ENCODE results near the gene ENDOV.

DNA sequence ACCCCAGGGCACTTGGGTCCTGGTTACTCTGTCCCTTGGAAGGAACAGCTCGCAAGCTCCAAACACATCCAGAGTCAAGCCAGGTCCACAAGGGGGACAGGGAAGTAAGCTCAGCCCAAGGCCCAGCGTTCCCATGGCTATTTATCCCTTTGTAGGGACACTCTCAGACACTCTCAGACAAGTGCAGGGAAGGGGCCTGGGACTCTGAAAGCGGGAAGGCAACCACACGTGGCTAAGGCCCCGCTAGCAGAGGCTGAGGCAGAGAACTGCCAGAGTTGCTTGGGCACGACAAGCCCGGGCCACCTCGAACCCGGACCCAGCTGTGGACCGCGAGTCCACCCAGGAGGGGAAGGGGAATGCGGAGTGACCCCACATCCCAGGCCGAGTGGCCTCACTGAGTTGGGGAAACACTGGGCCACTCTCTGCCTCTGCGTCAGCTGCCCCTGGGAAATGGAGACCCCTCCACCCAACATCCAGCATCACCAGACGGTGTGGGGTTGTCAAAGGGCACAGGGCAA, 51.3 kb downstream of the ENDOV start:
- TF ChIP-seq, protein P1, sequence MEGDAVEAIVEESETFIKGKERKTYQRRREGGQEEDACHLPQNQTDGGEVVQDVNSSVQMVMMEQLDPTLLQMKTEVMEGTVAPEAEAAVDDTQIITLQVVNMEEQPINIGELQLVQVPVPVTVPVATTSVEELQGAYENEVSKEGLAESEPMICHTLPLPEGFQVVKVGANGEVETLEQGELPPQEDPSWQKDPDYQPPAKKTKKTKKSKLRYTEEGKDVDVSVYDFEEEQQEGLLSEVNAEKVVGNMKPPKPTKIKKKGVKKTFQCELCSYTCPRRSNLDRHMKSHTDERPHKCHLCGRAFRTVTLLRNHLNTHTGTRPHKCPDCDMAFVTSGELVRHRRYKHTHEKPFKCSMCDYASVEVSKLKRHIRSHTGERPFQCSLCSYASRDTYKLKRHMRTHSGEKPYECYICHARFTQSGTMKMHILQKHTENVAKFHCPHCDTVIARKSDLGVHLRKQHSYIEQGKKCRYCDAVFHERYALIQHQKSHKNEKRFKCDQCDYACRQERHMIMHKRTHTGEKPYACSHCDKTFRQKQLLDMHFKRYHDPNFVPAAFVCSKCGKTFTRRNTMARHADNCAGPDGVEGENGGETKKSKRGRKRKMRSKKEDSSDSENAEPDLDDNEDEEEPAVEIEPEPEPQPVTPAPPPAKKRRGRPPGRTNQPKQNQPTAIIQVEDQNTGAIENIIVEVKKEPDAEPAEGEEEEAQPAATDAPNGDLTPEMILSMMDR (IDR thresholded peaks at IDR 0.05 in 2 of 3, conservative IDR thresholded peaks at IDR 0.05 in 1 of 3; ENCODE audit: borderline replicate concordance in 1 of 3, insufficient read depth in 1 of 3, low read depth in 2 of 3, low read length in 2 of 3), result no peak
- no peak for TF ChIP-seq CEBPB (IDR thresholded peaks at IDR 0.05; ENCODE audit: low read depth)
- no peak for TF ChIP-seq EZH2phosphoT487 (IDR thresholded peaks at IDR 0.05; ENCODE audit: borderline replicate concordance)
- TF ChIP-seq ELF1 (IDR thresholded peaks at IDR 0.05; ENCODE audit: borderline replicate concordance, low read depth), result no peak
- TF ChIP-seq POLR2AphosphoS5 (IDR thresholded peaks at IDR 0.05; ENCODE audit: low read depth, low read length), result no peak
- no peak for TF ChIP-seq JUND (IDR thresholded peaks at IDR 0.05)
- no peak for TF ChIP-seq EZH2 (IDR thresholded peaks at IDR 0.05)

Measured in HCT116 (cell line).